NCI-H524 treated with DMSO at 0.1 percent for 48 hours (cell line): ENCODE measurements around the gene TARBP2.

ENCODE experiments used
- DNase-seq: peaks from one replicate; lab custom pipeline; 2025; lab: John Stamatoyannopoulos, UW

Gene TARBP2

DNA sequence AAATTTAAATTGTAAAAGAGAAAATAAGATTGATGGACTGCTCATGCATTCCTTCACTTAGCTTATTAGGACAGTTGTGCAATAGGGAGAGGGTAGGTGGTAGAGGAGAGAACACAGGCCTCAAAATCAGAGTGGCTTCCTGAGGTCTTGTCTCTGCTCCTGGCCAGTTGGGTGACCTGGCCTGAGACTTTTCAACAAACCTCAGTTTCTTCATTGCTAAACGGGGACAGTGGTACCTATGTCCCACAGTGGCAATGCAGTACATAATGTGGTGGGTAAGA is 4.4 kb upstream of the TARBP2 start:
- no peak for DNase-seq

DNA sequence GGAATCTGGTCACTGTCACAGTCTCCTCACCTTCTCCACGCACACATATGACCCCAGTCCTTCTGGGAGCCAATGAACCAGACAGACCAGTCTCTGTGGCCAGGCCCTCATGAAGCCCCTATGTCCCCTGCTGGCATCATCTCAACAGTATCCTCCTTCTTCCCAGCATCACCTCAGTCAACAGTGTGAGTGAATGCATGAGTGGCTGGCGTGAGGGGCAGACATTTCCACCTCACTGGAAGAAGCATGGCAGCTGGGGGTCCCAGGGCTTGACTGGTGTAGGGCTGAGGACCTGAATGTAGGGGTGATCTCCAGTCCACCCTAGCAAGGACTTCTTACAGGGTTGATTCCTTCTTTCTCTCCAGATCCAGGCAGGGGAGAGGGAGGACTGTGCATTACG is 3.6 kb upstream of the TARBP2 start:
- no peak for DNase-seq

DNA sequence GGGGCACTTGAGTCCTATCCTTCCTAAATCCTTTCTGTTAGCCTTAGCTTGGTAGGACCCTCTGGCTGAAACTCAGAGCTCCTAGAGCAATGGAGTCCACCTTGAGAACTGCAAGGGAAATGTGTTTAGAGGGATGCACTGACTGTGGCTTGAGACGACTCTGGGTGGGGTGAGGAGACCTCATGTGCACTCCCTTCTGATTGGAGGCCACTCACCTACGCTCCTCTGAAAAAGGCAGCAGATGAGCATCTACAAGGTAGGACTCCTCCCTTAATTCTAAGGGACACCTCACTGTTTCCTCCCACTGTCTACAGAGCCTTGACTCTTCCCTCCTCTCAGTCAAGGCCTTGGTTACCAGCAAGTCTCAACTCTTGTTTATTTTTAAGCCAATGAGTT is 2.9 kb upstream of the TARBP2 start:
- no peak for DNase-seq

DNA sequence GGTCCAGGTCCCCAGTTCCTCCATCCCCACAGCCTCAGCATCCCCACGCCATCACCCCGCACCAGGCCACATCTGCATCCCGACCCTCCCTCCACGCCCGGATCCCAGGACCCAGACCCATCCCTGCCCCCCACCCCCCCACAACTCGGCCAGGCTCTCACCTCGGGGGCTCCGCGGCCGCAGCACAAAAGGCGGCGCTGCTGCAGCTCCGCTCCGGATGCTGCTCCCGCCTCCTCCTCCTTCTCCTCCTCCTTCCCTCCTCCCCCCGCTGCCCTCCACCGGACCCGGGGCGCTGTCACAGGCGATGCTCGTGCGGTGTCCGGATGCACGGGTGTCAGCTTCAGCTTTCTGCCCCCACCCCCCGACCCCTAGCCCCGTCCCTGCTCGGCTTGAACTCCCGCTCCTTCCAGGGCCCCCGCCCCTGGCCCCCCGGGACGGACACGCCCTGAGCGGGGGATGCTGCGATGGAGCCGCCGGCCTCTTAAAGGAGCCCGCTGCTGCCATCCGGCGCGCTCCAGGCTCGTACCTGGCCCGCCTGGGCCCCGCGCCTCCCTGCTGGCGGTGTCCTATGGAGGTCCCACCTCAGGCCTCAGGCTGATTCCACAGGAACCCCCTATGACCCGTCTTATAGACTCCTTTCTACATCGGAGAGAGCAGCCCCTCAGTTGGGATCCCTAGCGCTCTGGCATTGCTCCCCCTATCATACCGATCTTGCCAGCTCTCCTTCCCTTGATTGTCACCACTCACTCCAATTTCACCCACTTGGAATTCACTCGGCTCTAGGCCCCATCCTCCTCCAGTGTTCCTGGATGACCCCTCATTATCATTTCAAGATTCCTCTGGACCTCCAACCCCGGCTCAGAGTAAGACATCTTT is 1.6 kb upstream of the TARBP2 start, which contains the start of gene MAP3K12:
Gene MAP3K12 (minus strand): TSS at position 193 of the 876 bp plus-strand sequence. CDS start 12,067 bp downstream, outside the sequence.
- no peak for DNase-seq

DNA sequence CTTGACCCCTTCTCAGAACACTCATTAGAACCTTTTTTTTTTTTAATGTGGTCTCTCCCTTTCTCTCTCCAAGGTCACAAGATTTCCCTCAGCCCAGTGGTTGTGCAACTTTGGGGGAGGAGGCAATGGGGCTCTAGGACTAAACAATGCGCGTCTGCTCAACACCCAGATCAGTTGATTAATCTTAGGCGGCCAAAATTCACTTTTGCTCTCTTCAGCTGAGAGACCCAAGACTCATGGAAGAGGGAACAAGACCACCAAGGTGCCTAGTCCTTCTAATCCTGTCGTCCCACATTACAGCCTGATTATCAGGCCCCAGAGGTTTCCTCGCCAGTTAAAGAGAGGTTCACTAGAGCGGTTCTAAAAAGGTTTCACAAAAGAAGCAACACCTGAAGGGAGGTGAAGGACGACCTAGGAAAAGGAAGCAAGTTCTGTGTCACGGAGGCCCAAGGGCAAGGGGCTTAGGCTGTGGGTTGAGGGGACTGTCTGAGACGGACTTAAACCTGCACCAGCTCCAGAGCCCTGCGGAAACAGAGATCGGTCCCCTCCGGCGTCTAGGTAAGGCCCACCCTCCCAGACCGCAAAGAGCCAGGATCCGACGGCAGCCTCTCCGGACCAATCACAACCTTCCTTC is 824 bp upstream of the TARBP2 start:
- no peak for DNase-seq

DNA sequence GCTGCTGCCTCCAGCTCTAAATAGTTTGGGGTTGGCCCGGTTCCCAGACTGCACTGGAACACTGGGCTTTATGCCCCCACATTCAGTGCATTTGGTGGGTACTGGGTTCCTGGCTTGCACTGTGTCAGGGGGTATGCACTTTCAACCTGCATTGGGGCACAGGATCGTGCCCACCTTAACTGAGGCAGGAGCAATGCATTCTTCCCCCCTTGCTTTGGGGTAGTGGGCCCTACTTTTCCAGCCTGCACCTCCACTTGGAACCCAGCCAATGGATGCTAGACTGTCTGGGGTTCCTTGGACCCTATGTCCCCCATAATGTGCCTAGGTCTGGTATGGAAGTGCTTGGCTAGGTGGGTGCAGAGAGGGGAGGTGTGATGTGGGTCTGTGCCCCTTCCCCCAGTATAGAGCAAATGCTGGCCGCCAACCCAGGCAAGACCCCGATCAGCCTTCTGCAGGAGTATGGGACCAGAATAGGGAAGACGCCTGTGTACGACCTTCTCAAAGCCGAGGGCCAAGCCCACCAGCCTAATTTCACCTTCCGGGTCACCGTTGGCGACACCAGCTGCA is 615 bp downstream of the TARBP2 start:
- no peak for DNase-seq

DNA sequence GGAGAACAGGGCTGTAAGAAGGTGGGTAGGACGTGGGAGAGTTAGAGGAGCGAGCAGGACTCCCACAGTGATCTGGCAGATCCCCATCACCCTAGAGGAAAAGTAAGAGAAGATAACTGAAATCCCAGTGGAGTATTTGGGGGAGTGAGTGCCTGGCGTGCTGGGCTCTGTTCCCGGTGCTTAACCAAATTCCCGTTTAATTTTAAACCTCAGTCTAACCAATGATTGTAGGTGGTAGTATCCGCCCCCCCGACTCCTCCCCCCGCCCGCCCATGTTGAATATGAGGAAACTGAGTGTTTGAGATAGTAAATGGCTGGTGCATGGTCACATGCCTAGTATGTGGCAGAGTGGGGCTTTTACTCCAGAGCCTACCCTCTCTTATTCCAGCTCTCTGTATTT is 1.2 kb downstream of the TARBP2 start:
- DNase-seq, result no peak

DNA sequence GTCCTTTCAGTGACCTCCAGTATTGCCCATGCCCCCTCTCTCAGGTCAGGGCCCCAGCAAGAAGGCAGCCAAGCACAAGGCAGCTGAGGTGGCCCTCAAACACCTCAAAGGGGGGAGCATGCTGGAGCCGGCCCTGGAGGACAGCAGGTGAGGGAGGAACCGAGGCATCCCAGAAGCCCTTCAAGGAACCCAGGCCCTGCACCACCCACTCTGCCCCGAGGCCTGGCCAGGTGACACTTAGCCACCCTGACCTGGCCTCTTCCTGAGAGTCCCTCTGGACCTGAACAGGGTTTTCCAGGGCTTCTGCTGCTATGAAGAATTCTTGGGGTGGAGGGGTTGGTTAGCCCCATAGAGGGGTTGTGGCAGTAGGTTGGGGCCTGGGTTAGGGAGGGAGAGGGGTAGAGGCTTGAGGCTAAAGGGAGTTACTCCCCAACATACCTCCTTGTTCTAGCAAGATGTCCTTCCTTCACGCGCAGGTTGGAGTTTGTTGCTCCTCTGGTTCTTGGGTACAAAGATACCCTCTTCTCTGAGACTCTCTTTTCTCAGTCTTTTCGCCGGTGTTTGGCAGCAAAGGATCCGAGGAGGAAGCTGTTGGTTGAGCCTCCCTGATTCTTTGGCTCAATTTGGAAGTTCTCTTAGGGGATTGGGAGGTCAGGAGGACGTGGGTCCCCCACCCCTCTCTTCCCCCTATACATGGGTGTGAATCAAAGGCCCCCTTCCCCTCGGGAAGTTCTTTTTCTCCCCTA is 2.1 kb downstream of the TARBP2 start:
- DNase-seq, result no peak

DNA sequence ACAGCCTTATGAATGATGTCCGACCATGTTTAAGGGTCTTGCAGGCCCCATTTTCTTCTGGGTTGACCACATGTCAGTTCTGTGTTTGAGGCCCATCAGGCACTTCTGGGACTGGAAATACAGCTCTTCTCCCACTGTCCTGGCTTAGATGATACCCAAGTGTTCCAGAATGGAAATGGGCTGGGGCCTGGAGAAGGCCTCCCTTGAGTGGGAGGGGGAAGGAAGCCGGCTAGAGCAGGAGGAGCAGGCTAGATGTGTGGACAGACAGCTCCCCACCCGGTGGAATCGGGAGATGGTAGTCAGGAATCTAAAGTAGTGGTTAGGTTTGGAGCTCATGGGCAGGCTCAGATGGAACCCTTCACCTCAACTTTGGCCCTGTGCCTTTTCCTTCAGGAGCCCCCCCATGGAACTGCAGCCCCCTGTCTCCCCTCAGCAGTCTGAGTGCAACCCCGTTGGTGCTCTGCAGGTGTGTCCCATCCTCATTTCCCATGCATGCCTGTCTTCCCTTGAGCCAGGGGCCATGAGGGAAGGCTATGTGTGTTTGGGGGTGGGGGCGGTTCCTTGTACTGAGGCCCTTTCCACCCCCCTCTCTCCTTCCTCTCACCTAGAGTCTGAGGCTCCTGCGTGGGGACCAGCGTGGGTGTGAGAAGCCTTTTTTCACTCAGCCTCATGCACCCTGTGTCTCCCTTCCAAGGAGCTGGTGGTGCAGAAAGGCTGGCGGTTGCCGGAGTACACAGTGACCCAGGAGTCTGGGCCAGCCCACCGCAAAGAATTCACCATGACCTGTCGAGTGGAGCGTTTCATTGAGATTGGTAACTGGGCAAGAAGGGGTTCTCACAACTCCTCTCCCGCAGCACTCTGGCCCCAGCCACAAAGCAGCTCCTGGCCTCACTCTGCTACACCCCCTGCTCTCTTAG is 3.2 kb downstream of the TARBP2 start:
- no peak for DNase-seq

DNA sequence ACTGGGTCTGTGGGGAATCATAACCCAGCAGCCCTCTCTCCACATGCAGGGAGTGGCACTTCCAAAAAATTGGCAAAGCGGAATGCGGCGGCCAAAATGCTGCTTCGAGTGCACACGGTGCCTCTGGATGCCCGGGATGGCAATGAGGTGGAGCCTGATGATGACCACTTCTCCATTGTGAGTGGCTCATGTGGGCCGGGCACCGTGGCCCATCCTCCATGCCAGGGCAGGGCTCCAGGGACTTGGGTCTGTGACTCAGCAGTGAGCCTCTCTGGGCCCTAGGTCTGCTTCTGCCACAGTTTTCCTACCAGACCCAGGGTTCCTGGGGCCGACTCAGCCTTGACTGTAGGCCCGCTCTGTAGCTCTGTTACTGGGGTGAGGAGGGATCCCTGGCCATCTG is 4.0 kb downstream of the TARBP2 start:
- DNase-seq, result no peak

DNA sequence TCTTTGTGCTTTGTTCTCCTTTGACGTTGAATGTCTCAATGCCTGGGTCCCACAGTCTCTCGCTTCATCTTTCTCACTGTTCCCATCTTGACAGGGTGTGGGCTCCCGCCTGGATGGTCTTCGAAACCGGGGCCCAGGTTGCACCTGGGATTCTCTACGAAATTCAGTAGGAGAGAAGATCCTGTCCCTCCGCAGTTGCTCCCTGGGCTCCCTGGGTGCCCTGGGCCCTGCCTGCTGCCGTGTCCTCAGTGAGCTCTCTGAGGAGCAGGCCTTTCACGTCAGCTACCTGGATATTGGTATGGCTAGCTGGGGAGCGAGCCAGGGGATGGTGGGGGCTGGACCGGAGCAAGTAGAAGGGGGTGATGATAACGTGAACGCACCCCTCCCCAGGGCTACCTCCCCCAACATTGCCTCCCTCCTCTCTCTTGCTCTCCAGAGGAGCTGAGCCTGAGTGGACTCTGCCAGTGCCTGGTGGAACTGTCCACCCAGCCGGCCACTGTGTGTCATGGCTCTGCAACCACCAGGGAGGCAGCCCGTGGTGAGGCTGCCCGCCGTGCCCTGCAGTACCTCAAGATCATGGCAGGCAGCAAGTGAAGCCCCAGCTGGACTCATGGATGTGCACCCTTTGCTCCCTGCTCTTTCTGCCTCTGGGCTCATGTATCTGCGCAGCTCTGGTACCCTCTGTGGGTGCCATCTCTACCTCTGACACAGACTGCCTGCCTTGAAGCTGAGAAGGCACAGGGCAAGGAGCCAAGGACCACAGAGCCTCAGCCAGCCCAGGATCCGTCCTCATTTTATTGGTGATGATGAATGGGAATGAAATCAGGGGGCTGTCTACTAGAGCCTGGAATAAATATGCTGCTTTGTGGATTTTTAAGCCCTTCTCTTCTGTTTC is 4.7 kb downstream of the TARBP2 start:
- DNase-seq, result no peak

DNA sequence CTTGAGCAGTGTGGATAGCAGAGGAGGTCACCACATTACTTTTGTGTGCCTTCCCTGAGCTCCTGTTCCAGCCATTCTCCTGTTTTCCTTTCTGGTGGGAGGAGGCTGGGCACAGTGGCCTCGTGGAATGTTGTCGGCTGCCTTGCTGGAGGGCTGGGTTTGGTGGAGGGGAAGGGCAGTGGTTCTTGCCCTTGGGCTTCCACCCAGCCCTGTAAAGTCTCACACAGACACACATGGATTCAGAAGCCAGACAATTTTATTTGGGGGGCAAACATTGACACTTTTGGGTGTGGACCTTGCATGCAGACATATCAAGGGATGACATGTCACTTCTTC is 5.3 kb downstream of the TARBP2 start:
- no peak for DNase-seq

DNA sequence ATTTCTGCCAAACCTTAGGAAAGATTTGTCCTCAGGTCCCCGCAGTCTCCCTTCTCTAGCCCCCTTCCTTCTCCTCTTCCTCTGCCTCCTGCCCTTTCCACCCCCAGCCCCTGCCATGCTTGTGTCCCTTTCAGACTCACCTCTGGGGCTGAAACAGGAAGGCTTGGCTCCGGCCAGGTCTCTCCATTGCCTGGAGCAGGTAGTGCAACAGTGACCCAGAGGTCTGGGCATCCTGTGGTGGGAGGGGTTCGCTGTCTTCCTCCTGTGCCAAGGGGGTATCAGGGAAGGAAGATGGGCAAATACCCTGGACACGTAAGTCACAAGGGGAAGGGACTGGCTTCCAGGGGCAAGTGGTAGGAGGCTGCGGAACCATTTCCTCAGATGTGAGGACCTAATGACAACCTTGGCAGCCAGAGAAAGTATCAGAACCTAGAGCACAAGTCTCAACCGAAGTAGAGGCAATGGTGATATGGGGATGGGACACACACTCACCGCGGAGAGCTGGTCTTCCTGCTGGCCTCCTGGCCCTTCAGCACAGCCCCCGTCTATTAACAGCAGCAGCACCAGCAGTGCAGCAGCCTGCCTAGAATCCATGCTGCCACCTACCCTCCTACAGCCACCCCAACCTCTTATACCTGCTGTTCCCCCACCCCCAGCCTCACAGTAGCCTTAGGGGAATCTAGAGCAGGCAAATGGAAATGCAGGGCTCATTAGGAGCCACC is 6.0 kb downstream of the TARBP2 start, which contains the start of gene NPFF:
Gene NPFF (minus strand): TSS at position 604 of the 722 bp plus-strand sequence. CDS start 10 bp downstream, at position 594.
- no peak for DNase-seq

DNA sequence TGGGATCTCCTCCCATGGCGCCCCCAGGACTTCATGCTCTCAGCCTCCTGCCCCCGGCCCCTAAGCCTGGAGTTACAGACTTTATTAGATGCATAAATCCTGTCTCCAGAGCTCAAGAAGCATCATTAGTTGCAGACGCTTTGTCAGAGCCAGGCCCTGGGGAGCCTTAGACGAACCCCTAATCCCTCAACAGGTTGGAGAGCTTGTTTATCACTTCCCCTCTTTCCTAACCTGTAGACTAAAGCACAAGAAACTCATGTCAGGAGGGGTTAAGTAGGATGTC is 6.5 kb downstream of the TARBP2 start:
- no peak for DNase-seq

DNA sequence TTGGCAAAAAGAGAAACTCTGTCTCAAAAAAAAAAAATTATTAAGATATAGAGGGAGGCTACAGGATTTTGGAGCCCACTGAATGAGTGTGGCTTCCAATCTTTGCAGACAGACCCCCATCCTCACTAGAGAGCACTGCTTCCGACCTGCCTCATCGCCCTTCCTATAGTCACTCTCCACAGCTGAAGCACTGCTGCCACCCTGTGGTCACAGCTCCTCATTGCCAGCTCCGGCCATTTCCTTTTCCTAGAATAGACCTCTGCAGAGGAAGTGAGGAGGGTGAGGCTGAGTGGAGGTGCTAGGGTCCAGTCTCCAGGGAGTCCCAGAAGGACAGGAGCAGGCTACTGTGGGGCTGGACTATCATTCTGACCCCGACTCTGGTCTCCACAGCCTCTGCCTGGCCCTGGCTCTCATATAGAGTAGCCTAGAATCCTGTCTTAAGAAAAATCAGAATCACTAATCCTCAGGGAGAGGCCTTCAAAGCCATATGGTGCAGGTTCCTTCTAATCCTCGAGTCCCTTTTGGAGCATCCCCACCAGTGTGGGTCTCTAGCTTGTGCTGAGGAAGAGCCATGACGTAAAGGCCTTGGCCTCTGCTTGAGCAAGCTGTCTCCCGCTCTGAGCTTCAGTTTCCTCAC is 7.6 kb downstream of the TARBP2 start:
- peak; percentile 85 for DNase-seq

DNA sequence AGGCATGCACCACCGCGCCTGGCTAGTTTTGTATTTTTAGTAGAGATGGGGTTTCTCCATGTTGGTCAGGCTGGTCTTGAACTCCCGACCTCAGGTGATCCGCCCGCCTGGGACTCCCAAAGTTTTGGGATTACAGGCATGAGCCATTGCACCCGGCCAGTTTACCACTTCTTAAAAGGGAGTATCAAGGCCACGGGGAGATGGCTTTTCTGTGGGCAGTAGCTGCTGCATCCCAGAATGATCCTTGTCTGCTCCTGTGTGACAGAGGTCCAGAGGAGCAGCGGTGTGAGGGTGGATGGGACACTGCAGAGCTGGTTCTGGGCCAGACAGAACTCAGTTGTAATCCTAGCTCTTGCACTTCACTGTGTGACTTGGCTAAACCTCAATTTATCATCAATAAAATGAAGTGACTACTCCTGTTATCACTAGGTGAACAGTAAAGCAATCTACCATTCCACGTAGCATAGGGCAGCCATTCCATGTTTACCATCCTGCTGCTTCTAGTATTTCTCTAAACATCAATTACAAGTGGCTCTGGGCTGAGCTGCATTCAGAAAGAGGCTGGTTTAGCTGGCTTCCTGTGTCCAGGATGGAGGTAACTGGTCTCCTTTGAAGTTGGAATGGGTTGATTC is 9.2 kb downstream of the TARBP2 start:
- no peak for DNase-seq

DNA sequence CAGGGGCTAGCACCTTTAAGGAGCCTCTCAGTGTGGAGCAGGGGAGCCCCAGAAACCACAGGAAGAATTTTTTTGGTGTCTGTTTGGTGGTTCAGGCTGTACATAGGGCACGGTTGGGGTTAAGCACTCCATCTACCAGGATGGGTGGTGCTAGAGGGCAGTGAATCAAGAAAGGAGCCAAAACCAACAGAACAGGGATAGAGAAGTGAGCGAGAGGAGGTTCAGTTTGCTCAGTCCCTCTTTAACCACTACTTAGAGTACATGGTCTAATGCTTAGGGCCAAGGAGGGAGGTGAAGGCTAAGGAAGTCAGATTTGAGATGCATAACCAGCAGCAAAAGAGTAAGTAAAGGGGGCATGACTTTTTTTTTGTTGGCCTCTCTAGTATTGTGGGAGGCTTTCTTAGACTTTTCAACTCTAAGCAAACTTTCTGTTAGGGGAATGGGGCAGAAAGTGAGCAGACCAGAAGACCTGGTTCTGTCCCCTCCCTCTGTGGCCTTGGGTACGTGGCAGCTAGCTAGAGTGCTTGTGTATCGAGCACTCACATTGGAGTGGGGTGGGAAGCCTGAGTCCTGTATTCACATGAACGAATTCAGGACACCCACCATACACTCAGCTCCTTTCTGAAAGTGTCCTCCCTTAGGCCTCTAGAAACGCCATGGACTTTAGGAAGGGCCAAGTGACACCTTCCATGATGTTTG is 12.8 kb downstream of the TARBP2 start:
- DNase-seq, result no peak

DNA sequence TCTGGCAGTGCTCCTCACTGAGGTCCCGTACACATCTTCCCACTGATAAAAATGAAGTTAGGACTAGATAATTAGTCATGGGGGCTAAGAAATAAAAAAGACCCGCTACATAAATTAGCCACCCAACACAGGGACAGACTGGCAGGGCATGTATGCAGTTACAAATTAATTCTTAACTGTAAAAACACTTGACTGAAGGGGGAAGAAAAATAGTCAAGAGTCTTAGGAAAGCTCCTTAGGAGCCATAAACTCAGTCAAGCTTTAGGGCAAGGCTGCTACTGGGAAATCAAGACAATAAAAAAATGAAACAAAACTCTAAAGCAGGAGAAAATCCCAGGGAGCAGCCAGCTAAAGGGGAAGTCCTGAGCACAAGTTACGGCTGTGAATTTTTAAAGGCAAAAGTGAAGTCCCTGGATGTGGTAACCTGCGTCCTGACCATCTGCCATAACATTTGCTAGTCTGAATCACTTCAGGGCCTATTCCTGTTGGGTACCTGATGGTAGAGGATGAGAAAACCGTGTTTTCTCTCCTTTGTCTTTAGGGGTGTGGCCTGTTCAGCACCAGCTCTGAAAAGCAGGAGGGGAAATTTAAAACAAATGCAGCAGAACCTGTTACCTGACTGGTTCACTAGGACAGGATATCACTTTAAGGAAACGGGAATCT is 13.7 kb downstream of the TARBP2 start:
- peak; percentile 86 for DNase-seq
